ENCODE measurements around the gene PRSS35. TPM values are rescaled to one million over a fixed set of nuclear protein-coding genes. Genes with fewer than 3 reads are reported as not detected.
A peak's percentile ranks its signal among the peaks of the same experiment; 100 is the strongest.

PRSS35 gene
- total and polyA plus RNA-seq, 4 donors = 0.14 to 9.9 (median 0.50) TPM

GRCh38 chr6:83472767-83473166 is 39.6 kb upstream of the PRSS35 start:
- Histone ChIP-seq H3K9me3 (ENCODE audit: control insufficient read depth in 4 of 4, insufficient read depth in 3 of 4, low read length in 3 of 4) (peaks cover 0 to 4% (median 0%) of the 10 kb centered on the region in 4 donors), H3K4me3 (no peak overlapping the region), H3K9ac (ENCODE audit: insufficient read depth in 1 of 2, low read length in 2 of 2) (no peak overlapping the region), H3K36me3 (ENCODE audit: control insufficient read depth in 4 of 4, insufficient read depth in 4 of 4, low read length in 4 of 4) (no peaks in the 10 kb centered on the region), H3K4me1 (ENCODE audit: control insufficient read depth in 5 of 5, insufficient read depth in 5 of 5, low read length in 5 of 5) (no peaks in the 10 kb centered on the region), H3K27ac (ENCODE audit: low read depth in 1 of 2, low read length in 1 of 2) (no peak overlapping the region), H3K27me3 (ENCODE audit: control insufficient read depth in 3 of 3, insufficient read depth in 3 of 3, low read length in 2 of 3) (no peaks in the 10 kb centered on the region)
- TF ChIP-seq CTCF (IDR thresholded peaks at IDR 0.05; ENCODE audit: control extremely low read depth, extremely low read depth) = no peak
- 71 to 85% methylated on average over 2 of the region's 2 CpGs for WGBS, 2 donors
- DNase-seq = no peak
- no peak for ATAC-seq (ENCODE audit: insufficient read depth, low FRiP score)

- Histone ChIP-seq H3K27me3 (ENCODE audit: control insufficient read depth in 3 of 3, insufficient read depth in 3 of 3, low read length in 2 of 3) (no peaks in the 10 kb centered on the region), H3K36me3 (ENCODE audit: control insufficient read depth in 4 of 4, insufficient read depth in 4 of 4, low read length in 4 of 4) (no peaks in the 10 kb centered on the region), H3K9ac (ENCODE audit: insufficient read depth in 1 of 2, low read length in 2 of 2) (no peak overlapping the region), H3K4me3 (no peak overlapping the region), H3K27ac (ENCODE audit: low read depth in 1 of 2, low read length in 1 of 2) (no peak overlapping the region), H3K4me1 (ENCODE audit: control insufficient read depth in 5 of 5, insufficient read depth in 5 of 5, low read length in 5 of 5) (no peaks in the 10 kb centered on the region), H3K9me3 (ENCODE audit: control insufficient read depth in 4 of 4, insufficient read depth in 3 of 4, low read length in 3 of 4) (peaks cover 0 to 4% (median 0%) of the 10 kb centered on the region in 4 donors)
- TF ChIP-seq CTCF (IDR thresholded peaks at IDR 0.05; ENCODE audit: control extremely low read depth, extremely low read depth) = no peak
- no peak for ATAC-seq (ENCODE audit: insufficient read depth, low FRiP score)
- DNase-seq = peak in 1 of 3 donors; percentile 27
- 44 to 75% methylated on average over 4 of the region's 4 CpGs for WGBS, 2 donors
Measured at GRCh38 chr6:83474309-83474708, 38.0 kb upstream of the PRSS35 start.

- 97 to 98% methylated on average over 1 of the region's 1 CpG for WGBS, 2 donors
- no peaks in the 10 kb centered on the region for H3K27me3 ChIP-seq (ENCODE audit: control insufficient read depth in 3 of 3, insufficient read depth in 3 of 3, low read length in 2 of 3)
- no peak for TF ChIP-seq CTCF (IDR thresholded peaks at IDR 0.05; ENCODE audit: control extremely low read depth, extremely low read depth)
Measured at GRCh38 chr6:83476971-83477370, 35.4 kb upstream of the PRSS35 start.

GRCh38 chr6:83479389-83479788 is 32.9 kb upstream of the PRSS35 start:
- Histone ChIP-seq H3K4me3 (no peak overlapping the region), H3K27me3 (ENCODE audit: control insufficient read depth in 3 of 3, insufficient read depth in 3 of 3, low read length in 2 of 3) (no peaks in the 10 kb centered on the region), H3K36me3 (ENCODE audit: control insufficient read depth in 4 of 4, insufficient read depth in 4 of 4, low read length in 4 of 4) (no peaks in the 10 kb centered on the region), H3K4me1 (ENCODE audit: control insufficient read depth in 5 of 5, insufficient read depth in 5 of 5, low read length in 5 of 5) (no peaks in the 10 kb centered on the region), H3K9ac (ENCODE audit: insufficient read depth in 1 of 2, low read length in 2 of 2) (no peak overlapping the region), H3K9me3 (ENCODE audit: control insufficient read depth in 4 of 4, insufficient read depth in 3 of 4, low read length in 3 of 4) (peaks cover 0 to 4% (median 0%) of the 10 kb centered on the region in 4 donors), H3K27ac (ENCODE audit: low read depth in 1 of 2, low read length in 1 of 2) (no peak overlapping the region)
- no peak for DNase-seq
- TF ChIP-seq CTCF (IDR thresholded peaks at IDR 0.05; ENCODE audit: control extremely low read depth, extremely low read depth) = no peak
- no peak for ATAC-seq (ENCODE audit: insufficient read depth, low FRiP score)
- WGBS, 2 donors = 89% methylated on average over 1 of the region's 1 CpG

More at GRCh38 chr6:83476971-83477370, 35.4 kb upstream of the PRSS35 start:
- H3K9me3 ChIP-seq (ENCODE audit: control insufficient read depth in 4 of 4, insufficient read depth in 3 of 4, low read length in 3 of 4) = peaks cover 0 to 4% (median 0%) of the 10 kb centered on the region in 4 donors
- H3K36me3 ChIP-seq (ENCODE audit: control insufficient read depth in 4 of 4, insufficient read depth in 4 of 4, low read length in 4 of 4) = no peaks in the 10 kb centered on the region
- ATAC-seq (ENCODE audit: insufficient read depth, low FRiP score) (no peak), DNase-seq (no peak)
- no peak overlapping the region for H3K9ac ChIP-seq (ENCODE audit: insufficient read depth in 1 of 2, low read length in 2 of 2)
- H3K4me1 ChIP-seq (ENCODE audit: control insufficient read depth in 5 of 5, insufficient read depth in 5 of 5, low read length in 5 of 5) = no peaks in the 10 kb centered on the region
- no peak overlapping the region for H3K4me3 ChIP-seq
- no peak overlapping the region for H3K27ac ChIP-seq (ENCODE audit: low read depth in 1 of 2, low read length in 1 of 2)

Measured in lung (tissue), 12 donors.